ENCODE data around the gene NFE2L1.
"Not testable (repeated sequence)": the region's sequence is repeated elsewhere in the genome, so short reads cannot be mapped to it uniquely, and the experiment has no call there.

The NFE2L1 gene

GRCh38 chr17:48066192-48066591, 18.0 kb downstream of the NFE2L1 start:
- peaks cover 11% of the 10 kb centered on the region for H3K36me3 ChIP-seq (ENCODE audit: control insufficient read depth, insufficient read depth, low read length)
- no peak for TF ChIP-seq CTCF (IDR thresholded peaks at IDR 0.05; ENCODE audit: insufficient read depth, low read length, poor library complexity, severe bottlenecking)
- no peaks in the 10 kb centered on the region for H3K27me3 ChIP-seq (replicated peaks; ENCODE audit: control insufficient read depth, insufficient read depth, low read length)
- DNase-seq (ENCODE audit: extremely low read depth, insufficient read length), result no peak
- no peak overlapping the region for H3K4me3 ChIP-seq (replicated peaks; ENCODE audit: low read depth, low read length)

- peaks cover 8% of the 10 kb centered on the region for H3K36me3 ChIP-seq (ENCODE audit: control insufficient read depth, insufficient read depth, low read length)
- TF ChIP-seq CTCF (IDR thresholded peaks at IDR 0.05; ENCODE audit: insufficient read depth, low read length, poor library complexity, severe bottlenecking), result no peak
- H3K27me3 ChIP-seq (replicated peaks; ENCODE audit: control insufficient read depth, insufficient read depth, low read length), result no peaks in the 10 kb centered on the region
- no peak for DNase-seq (ENCODE audit: extremely low read depth, insufficient read length)
- no peak overlapping the region for H3K4me3 ChIP-seq (replicated peaks; ENCODE audit: low read depth, low read length)
Observed at GRCh38 chr17:48066656-48067055, 18.5 kb downstream of the NFE2L1 start.

GRCh38 chr17:48067245-48067644, 19.1 kb downstream of the NFE2L1 start:
- H3K27me3 ChIP-seq (replicated peaks; ENCODE audit: control insufficient read depth, insufficient read depth, low read length), result no peaks in the 10 kb centered on the region
- no peak for TF ChIP-seq CTCF (IDR thresholded peaks at IDR 0.05; ENCODE audit: insufficient read depth, low read length, poor library complexity, severe bottlenecking)
- no peak overlapping the region for H3K4me3 ChIP-seq (replicated peaks; ENCODE audit: low read depth, low read length)
- no peak for DNase-seq (ENCODE audit: extremely low read depth, insufficient read length)
- H3K36me3 ChIP-seq (ENCODE audit: control insufficient read depth, insufficient read depth, low read length), result peaks cover 8% of the 10 kb centered on the region

- H3K36me3 ChIP-seq (ENCODE audit: control insufficient read depth, insufficient read depth, low read length); H3K27me3 ChIP-seq (replicated peaks; ENCODE audit: control insufficient read depth, insufficient read depth, low read length): not testable (repeated sequence)
Observed at GRCh38 chr17:48067808-48068207, 19.6 kb downstream of the NFE2L1 start.

GRCh38 chr17:48068491-48068961, 20.4 kb downstream of the NFE2L1 start:
- H3K4me3 ChIP-seq (replicated peaks; ENCODE audit: low read depth, low read length), result no peak overlapping the region
- no peaks in the 10 kb centered on the region for H3K27me3 ChIP-seq (replicated peaks; ENCODE audit: control insufficient read depth, insufficient read depth, low read length)
- H3K36me3 ChIP-seq (ENCODE audit: control insufficient read depth, insufficient read depth, low read length), result peaks cover 6% of the 10 kb centered on the region
- TF ChIP-seq CTCF (IDR thresholded peaks at IDR 0.05; ENCODE audit: insufficient read depth, low read length, poor library complexity, severe bottlenecking), result peak; percentile 35
- DNase-seq (ENCODE audit: extremely low read depth, insufficient read length), result no peak

More at GRCh38 chr17:48067808-48068207, 19.6 kb downstream of the NFE2L1 start:
- DNase-seq (ENCODE audit: extremely low read depth, insufficient read length); H3K4me3 ChIP-seq (replicated peaks; ENCODE audit: low read depth, low read length): not testable (repeated sequence)

GRCh38 chr17:48070195-48070594, 22.0 kb downstream of the NFE2L1 start:
- no peaks in the 10 kb centered on the region for H3K27me3 ChIP-seq (replicated peaks; ENCODE audit: control insufficient read depth, insufficient read depth, low read length)
- no peak overlapping the region for H3K4me3 ChIP-seq (replicated peaks; ENCODE audit: low read depth, low read length)
- TF ChIP-seq CTCF (IDR thresholded peaks at IDR 0.05; ENCODE audit: insufficient read depth, low read length, poor library complexity, severe bottlenecking), result no peak
- no peak for DNase-seq (ENCODE audit: extremely low read depth, insufficient read length)
- peaks cover 7% of the 10 kb centered on the region for H3K36me3 ChIP-seq (ENCODE audit: control insufficient read depth, insufficient read depth, low read length)
